ENCODE measurements around the gene ZNF629. TPM values are rescaled to one million over a fixed set of nuclear protein-coding genes. Genes with fewer than 3 reads are reported as not detected.

ZNF629 gene
- total RNA-seq, 2 donors from 2014 or later: 0.16 to 3.6 TPM

DNA sequence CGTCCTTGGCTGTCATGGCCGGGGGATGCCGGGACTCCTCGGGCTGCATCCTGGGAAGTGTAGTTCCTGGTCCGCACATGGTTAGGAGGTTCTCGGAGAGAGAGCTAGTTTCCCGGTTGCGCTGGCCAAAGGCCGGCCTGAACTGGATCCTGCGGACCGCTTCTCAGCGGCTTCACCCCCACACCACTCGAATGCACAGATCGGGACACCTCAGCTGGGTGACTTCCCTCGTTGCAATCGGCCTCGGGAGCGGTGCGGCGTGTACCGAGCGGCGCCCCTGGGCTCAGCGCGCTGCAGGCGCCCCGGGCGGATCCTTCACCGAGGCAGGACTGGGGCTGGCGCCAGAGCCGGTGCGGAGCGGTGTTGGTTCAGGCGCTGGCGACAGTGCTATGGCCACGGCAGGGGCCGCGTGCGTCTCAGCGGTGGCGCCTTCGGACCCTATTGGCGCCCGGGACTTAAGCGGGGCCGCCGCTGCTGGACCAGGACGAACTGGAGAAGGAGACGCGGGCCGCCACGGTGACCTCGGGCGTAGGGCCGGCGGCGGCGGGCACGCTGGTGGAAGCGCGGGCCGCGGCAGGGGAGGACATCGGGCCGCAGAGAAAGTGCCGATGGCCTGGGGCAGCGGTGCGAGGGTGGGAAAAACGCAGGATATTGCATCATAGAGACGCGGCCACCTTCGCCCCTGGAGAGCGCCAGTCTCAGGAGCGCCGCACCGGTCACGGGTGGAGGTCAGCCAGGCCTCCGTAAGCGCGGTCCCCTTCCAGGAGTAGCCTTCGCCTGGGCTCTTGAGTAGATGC is 11.4 kb downstream of the ZNF629 start:
- Mint-ChIP-seq H3K27ac (peak overlapping the region; percentile 69 to 88), H3K36me3 (no peaks in the 10 kb centered on the region), H3K9me3 (no peaks in the 10 kb centered on the region)
- DNase-seq (ENCODE audit: low spot score in 2 of 2): peak in 1 of 2 donors; percentile 67
- peak; percentile 76 to 84 for ATAC-seq

DNA sequence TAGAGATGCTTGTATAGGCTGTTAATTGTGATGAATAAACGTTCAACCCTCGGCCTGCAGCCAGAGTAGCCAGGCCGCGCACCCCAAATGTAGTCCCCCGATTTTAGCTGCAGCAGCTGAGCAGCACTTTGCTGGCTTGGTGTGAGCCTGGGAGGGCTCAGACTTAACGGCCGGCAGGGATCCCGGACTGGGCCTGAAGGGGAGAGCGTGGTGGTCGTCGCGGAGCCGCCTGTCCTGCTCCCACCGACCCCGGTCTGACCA is 11.9 kb downstream of the ZNF629 start:
- DNase-seq (ENCODE audit: low spot score in 2 of 2) (no peak), ATAC-seq (no peak)
- H3K27ac Mint-ChIP-seq: peak overlapping the region; percentile 69 to 77
- no peaks in the 10 kb centered on the region for H3K36me3 Mint-ChIP-seq
- H3K9me3 Mint-ChIP-seq: no peaks in the 10 kb centered on the region

GRCh38 chr16:30774367-30775130 is 12.5 kb downstream of the ZNF629 start:
- no peaks in the 10 kb centered on the region for H3K9me3 Mint-ChIP-seq
- H3K27ac Mint-ChIP-seq: peak overlapping the region in 1 of 2 donors; percentile 69
- DNase-seq (ENCODE audit: low spot score in 2 of 2): no peak
- no peaks in the 10 kb centered on the region for H3K36me3 Mint-ChIP-seq
- peak in 1 of 2 donors; percentile 4 for ATAC-seq

GRCh38 chr16:30773826-30774225 is 13.2 kb downstream of the ZNF629 start:
- DNase-seq (ENCODE audit: low spot score in 2 of 2) (no peak), ATAC-seq (no peak)
- Mint-ChIP-seq H3K36me3 (no peaks in the 10 kb centered on the region), H3K27ac (no peak overlapping the region), H3K9me3 (no peaks in the 10 kb centered on the region)

GRCh38 chr16:30771726-30772125 is 15.3 kb downstream of the ZNF629 start:
- peak overlapping the region in 1 of 2 donors; percentile 13 for H3K27ac Mint-ChIP-seq

GRCh38 chr16:30769379-30770089 is 17.5 kb downstream of the ZNF629 start:
- H3K36me3 Mint-ChIP-seq: peaks cover 0 to 9% of the 10 kb centered on the region in 2 donors
- H3K9me3 Mint-ChIP-seq: no peaks in the 10 kb centered on the region
- ATAC-seq: no peak

More at GRCh38 chr16:30771726-30772125, 15.3 kb downstream of the ZNF629 start:
- no peaks in the 10 kb centered on the region for H3K9me3 Mint-ChIP-seq
- DNase-seq (ENCODE audit: low spot score in 2 of 2) (no peak), ATAC-seq (no peak)
- peaks cover 0 to 5% of the 10 kb centered on the region in 2 donors for H3K36me3 Mint-ChIP-seq

DNA sequence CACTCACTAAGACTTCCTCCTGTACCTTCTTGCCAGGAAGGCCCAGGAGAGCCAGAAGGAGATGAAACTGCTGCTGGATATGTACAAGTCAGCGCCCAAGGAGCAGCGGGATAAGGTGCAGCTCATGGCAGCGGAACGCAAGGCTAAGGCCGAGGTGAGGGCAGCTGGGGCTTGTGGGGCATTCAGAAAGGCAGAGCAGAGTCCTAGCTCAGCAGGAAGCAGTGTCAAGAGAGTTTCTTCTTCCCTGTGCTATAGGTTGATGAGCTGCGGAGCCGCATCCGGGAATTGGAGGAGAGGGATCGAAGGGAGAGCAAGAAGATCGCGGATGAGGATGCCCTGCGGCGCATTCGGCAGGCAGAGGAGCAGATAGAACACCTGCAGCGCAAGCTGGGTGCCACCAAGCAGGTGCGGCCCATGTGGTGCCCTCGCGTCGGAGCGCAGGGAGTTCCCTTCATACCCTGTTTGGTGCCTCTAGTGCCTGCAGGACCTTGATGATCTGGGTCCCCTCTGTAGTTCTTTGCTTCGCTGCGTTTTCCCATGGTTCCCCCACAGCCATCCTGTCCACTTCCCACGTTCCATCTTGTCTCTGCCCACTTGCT is 18.3 kb downstream of the ZNF629 start:
- no peaks in the 10 kb centered on the region for H3K9me3 Mint-ChIP-seq
- H3K27ac Mint-ChIP-seq: peak overlapping the region in 1 of 2 donors; percentile 46
- no peak for DNase-seq (ENCODE audit: low spot score in 2 of 2)
- H3K36me3 Mint-ChIP-seq: peaks cover 0 to 14% of the 10 kb centered on the region in 2 donors
- ATAC-seq: no peak

More at GRCh38 chr16:30769379-30770089, 17.5 kb downstream of the ZNF629 start:
- no peak for DNase-seq (ENCODE audit: low spot score in 2 of 2)
- H3K27ac Mint-ChIP-seq: no peak overlapping the region

DNA sequence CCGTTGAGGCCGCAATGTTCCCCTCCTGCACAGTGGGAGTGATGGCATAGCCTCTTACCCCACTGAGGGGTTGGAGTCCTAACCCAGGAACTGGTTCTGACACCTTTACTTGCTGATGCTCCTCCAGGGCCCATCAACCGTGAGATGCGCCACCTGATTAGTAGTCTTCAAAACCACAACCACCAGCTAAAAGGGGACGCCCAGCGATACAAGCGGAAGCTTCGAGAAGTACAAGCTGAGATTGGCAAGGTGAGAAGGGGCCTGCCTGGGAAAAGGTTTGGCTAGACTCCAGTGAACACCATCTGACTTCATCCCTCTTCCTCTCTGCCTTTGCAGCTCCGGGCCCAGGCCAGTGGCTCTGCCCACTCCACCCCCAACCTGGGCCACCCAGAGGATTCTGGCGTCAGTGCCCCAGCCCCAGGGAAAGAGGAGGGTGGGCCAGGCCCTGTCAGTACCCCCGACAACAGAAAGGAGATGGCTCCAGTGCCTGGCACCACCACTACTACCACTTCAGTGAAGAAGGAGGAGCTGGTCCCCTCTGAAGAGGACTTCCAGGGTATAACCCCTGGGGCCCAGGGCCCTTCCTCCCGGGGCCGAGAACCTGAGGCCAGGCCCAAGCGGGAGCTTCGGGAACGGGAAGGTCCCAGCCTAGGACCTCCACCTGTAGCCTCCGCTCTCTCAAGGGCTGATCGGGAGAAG is 19.1 kb downstream of the ZNF629 start:
- Mint-ChIP-seq H3K9me3 (no peaks in the 10 kb centered on the region), H3K27ac (no peak overlapping the region), H3K36me3 (peaks cover 3 to 19% of the 10 kb centered on the region in 2 donors)
- no peak for DNase-seq (ENCODE audit: low spot score in 2 of 2)
- no peak for ATAC-seq

- H3K36me3 Mint-ChIP-seq: peaks cover 4 to 29% of the 10 kb centered on the region in 2 donors
- ATAC-seq: no peak
- H3K27ac Mint-ChIP-seq: no peak overlapping the region
- no peak for DNase-seq (ENCODE audit: low spot score in 2 of 2)
- H3K9me3 Mint-ChIP-seq: no peaks in the 10 kb centered on the region
Observed at GRCh38 chr16:30766933-30767284, 20.1 kb downstream of the ZNF629 start.

DNA sequence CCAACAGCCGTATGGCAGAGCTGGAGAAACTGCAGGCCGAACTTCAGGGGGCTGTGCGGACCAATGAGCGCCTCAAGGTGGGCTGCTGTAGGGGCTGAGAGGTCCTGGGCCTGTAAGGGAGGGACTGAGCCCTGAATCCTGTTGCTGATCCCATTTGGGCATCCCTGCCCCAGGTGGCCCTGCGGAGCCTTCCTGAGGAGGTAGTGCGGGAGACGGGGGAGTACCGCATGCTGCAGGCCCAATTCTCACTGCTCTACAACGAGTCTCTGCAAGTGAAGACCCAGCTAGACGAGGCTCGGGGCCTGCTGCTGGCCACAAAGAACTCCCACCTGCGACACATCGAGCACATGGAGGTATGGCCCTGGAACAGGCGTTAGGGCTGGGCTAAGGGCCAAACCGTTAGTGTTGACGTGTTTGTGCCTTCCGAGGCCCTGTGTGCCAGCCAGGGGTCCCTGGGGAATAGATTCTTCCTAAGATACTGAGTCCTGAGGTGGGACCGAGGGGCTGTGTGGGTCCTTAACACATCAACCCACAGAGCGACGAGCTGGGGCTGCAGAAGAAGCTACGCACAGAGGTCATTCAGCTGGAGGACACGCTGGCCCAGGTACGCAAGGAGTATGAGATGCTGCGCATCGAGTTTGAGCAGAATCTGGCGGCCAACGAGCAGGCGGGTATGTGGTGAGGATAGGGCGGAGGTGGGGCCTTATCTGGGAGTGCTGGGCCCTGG is 20.6 kb downstream of the ZNF629 start:
- DNase-seq (ENCODE audit: low spot score in 2 of 2): no peak
- Mint-ChIP-seq H3K27ac (no peak overlapping the region), H3K36me3 (peaks cover 4 to 32% of the 10 kb centered on the region in 2 donors), H3K9me3 (no peaks in the 10 kb centered on the region)
- ATAC-seq: no peak

DNA sequence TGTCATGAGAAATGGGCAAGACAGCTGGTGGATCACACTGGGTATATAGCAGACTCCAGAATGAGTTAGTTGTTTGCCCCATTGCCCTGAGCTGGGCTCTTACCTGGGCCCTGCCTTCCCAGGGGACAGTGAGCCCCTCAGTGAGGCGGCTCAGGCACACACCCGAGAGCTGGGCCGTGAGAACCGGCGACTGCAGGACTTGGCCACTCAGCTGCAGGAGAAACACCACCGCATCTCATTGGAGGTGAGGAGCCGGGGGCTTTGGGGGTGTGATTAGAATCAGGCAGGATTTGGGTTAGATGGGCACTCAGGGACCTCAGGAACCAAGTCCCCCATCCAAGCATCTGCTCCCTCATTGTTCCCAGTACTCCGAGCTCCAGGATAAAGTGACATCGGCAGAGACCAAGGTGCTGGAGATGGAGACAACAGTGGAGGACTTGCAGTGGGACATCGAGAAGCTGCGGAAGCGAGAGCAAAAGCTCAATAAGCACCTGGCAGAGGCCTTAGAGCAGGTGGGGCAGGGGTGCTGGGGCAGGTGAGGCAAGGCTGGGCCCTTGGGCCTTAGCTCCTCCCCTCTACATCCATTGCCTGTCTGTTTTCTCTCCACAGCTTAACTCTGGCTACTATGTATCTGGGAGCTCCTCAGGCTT is 22.1 kb downstream of the ZNF629 start:
- Mint-ChIP-seq H3K9me3 (no peaks in the 10 kb centered on the region), H3K36me3 (peaks cover 4 to 32% of the 10 kb centered on the region in 2 donors), H3K27ac (no peak overlapping the region)
- ATAC-seq: no peak
- no peak for DNase-seq (ENCODE audit: low spot score in 2 of 2)

DNA sequence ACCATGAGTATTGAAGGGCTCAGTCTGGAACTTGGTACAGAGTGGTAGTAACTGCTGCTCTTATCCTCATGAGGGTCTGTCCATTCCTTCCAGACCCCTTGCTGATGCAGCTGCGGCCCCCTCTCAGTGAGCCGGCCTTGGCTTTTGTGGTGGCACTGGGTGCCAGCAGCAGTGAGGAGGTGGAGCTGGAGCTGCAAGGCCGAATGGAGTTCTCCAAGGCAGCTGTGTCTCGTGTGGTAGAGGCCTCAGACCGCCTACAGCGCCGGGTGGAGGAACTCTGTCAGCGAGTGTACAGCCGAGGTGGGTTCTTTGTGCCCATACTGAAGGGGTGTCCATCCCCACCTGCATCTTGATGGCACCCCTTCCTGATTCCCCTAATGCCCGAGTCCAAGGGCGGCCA is 22.9 kb downstream of the ZNF629 start:
- Mint-ChIP-seq H3K27ac (no peak overlapping the region), H3K9me3 (no peaks in the 10 kb centered on the region), H3K36me3 (peaks cover 4 to 32% of the 10 kb centered on the region in 2 donors)
- DNase-seq (ENCODE audit: low spot score in 2 of 2): no peak
- ATAC-seq: no peak

- peak overlapping the region; percentile 95 to 96 for H3K27ac Mint-ChIP-seq
- DNase-seq (ENCODE audit: low spot score in 2 of 2): no peak
- H3K36me3 Mint-ChIP-seq: peaks cover 4 to 32% of the 10 kb centered on the region in 2 donors
- ATAC-seq: no peak
- no peaks in the 10 kb centered on the region for H3K9me3 Mint-ChIP-seq
Observed at GRCh38 chr16:30762991-30763725, 23.8 kb downstream of the ZNF629 start.

- H3K36me3 Mint-ChIP-seq: peaks cover 4 to 31% of the 10 kb centered on the region in 2 donors
- peak; percentile 93 to 96 for DNase-seq (ENCODE audit: low spot score in 2 of 2)
- ATAC-seq: peak; percentile 96 to 98
- peak within 1 kb of the TSS; percentile 95 to 96 for H3K27ac Mint-ChIP-seq
- no peaks in the 10 kb centered on the region for H3K9me3 Mint-ChIP-seq
Observed at GRCh38 chr16:30761928-30762902, 24.8 kb downstream of the ZNF629 start, which contains the start of the genes CFAP119 and RNF40. TSS of gene CFAP119 (minus strand) at chr16:30762062. CDS start at chr16:30761748, 314 bp downstream. TSS of gene RNF40 (plus strand) at chr16:30762322. CDS start at chr16:30762546, 224 bp downstream.

Measured in activated naive CD4-positive, alpha-beta T cell treated with anti-CD3 and anti-CD28 coated beads, Interleukin-2, amount 50 U/mL, for 72 hours (primary cell).